HepG2 (cell line): Measurements from ENCODE around the gene ADCY10. TPM values are rescaled to one million over a fixed set of nuclear protein-coding genes. Genes with fewer than 3 reads are reported as not detected.

Experiments used
- ATF1 ChIP-seq: IDR thresholded peaks from 2 replicates; pipeline ENCODE4 v1.6.1; 2016; ENCODE audit warnings: mild to moderate bottlenecking, control low read depth
- E2F1 ChIP-seq: sonication (generic); formaldehyde crosslinking; IDR thresholded peaks from 2 replicates; pipeline ENCODE4 v1.5.0; 2020; ENCODE audit warnings: missing genetic modification reagents
- GABPA ChIP-seq, 2 experiments: IDR thresholded peaks; 2 replicates each; pipeline ENCODE4 v1.6.1; 2011 to 2016; ENCODE audit warnings: low read depth in 2 of 2, low read length in 1 of 2, missing biosample characterization in 1 of 2, missing genetic modification characterization in 1 of 2
- HMGA1 ChIP-seq: sonication (generic); formaldehyde crosslinking; conservative IDR thresholded peaks from 2 replicates; pipeline ENCODE4 v1.4.0; 2020; ENCODE audit warnings: missing genetic modification reagents
- HNRNPH1 ChIP-seq: fragments of 200-400 bp; formaldehyde crosslinking; optimal IDR thresholded peaks from 2 replicates; pipeline ENCODE3; 2017; ENCODE audit warnings: mild to moderate bottlenecking, low read depth, low read length
- HNRNPL ChIP-seq: fragments of 200-400 bp; formaldehyde crosslinking; IDR thresholded peaks from 2 replicates; pipeline ENCODE4 v1.6.1; 2017; ENCODE audit warnings: mild to moderate bottlenecking, low read depth, low read length
- JARID2 ChIP-seq: sonication (generic); formaldehyde crosslinking; IDR thresholded peaks from 2 replicates; pipeline ENCODE4 v1.8.1; 2023; ENCODE audit warnings: missing genetic modification reagents, inconsistent platforms; ENCODE audit not compliant: insufficient replicate concordance
- MBD4 ChIP-seq: IDR thresholded peaks from 2 replicates; pipeline ENCODE4 v1.6.1; 2012; ENCODE audit warnings: low read length, inconsistent platforms, borderline replicate concordance
- PITX1 ChIP-seq: sonication (generic); formaldehyde crosslinking; IDR thresholded peaks from 2 replicates; pipeline ENCODE4 v1.5.1; 2020; ENCODE audit warnings: mild to moderate bottlenecking, missing genetic modification reagents
- PRDM15 ChIP-seq: sonication (generic); formaldehyde crosslinking; IDR thresholded peaks from 2 replicates; pipeline ENCODE4 v1.4.0; 2020; ENCODE audit warnings: missing genetic modification reagents
- SIX1 ChIP-seq: sonication (generic); formaldehyde crosslinking; IDR thresholded peaks from 2 replicates; pipeline ENCODE4 v1.4.0; 2020; ENCODE audit warnings: missing genetic modification reagents, borderline replicate concordance
- TBL1XR1 ChIP-seq: fragments of 150-350 bp; IDR thresholded peaks from 2 replicates; pipeline ENCODE4 v1.6.1; 2014; ENCODE audit warnings: borderline replicate concordance, low read length; ENCODE audit not compliant: partially characterized antibody
- ZC3H13 ChIP-seq: sonication (generic); formaldehyde crosslinking; IDR thresholded peaks from 2 replicates; pipeline ENCODE4 v1.8.1; 2023; ENCODE audit warnings: mild to moderate bottlenecking, missing genetic modification reagents, moderate library complexity
- ZFAT ChIP-seq: sonication (generic); formaldehyde crosslinking; conservative IDR thresholded peaks from 2 replicates; pipeline ENCODE4 v1.8.1; 2023; ENCODE audit warnings: missing genetic modification reagents, inconsistent platforms
- ZNF232 ChIP-seq: sonication (generic); formaldehyde crosslinking; IDR thresholded peaks from 2 replicates; pipeline ENCODE4 v1.4.0; 2020; ENCODE audit warnings: missing genetic modification reagents, borderline replicate concordance
- ZNF660 ChIP-seq: sonication (generic); formaldehyde crosslinking; IDR thresholded peaks from 2 replicates; pipeline ENCODE4 v1.5.1; 2020; ENCODE audit warnings: mild to moderate bottlenecking, low read depth, missing genetic modification reagents, borderline replicate concordance
- polyA plus RNA-seq, 8 experiments: library from polyadenylated mRNA; depleted of rRNA in 3 of 8; stranded (reverse) in 7 of 8; unstranded in 1 of 8; fragments of >200 nt; fragmentation: Illumina TruSeq in 4 of 8; extraction: Trizol in 4 of 8; gene quantifications; 2 replicates each; pipeline versions ENCODE4 v1.2.1 to v1.2.3, GENCODE V29; 2011 to 2016; ENCODE audit warnings: low read depth in 4 of 8, missing spikeins in 1 of 8, mixed read lengths in 1 of 8; ENCODE audit not compliant: insufficient read depth in 1 of 8
- total RNA-seq, 5 experiments: library from RNA; depleted of rRNA; stranded (reverse); fragments of >200 nt; fragmentation: Illumina TruSeq; extraction: Trizol; gene quantifications; 2 replicates each; pipeline ENCODE4 v1.2.3, GENCODE V29; 2016; ENCODE audit warnings: low read depth in 1 of 5

The ADCY10 gene
- total and polyA plus RNA-seq, 2 of the 13 experiments (the other 11 are each of a cell fraction or from before 2014, with no cell fraction given): 0.02 to 0.03 TPM

- TF ChIP-seq HMGA1 (CRISPR knock-in tag): no peak
- TF ChIP-seq PRDM15 (CRISPR knock-in tag): 0 out of 2 replicates have a peak, but pooled peaks have one; percentile 26
- no peak for TF ChIP-seq TBL1XR1
- TF ChIP-seq E2F1: no peak
- TF ChIP-seq ZFAT: no peak
- TF ChIP-seq GABPA (IDR thresholded peaks at IDR 0.05; ENCODE audit: low read depth, low read length): no peak
- TF ChIP-seq GABPA (CRISPR knock-in tag; IDR thresholded peaks at IDR 0.05; ENCODE audit: low read depth): no peak
- TF ChIP-seq HNRNPH1: no peak
- no peak for TF ChIP-seq MBD4
- TF ChIP-seq ZNF660 (CRISPR knock-in tag): no peak
- TF ChIP-seq PITX1 (CRISPR knock-in tag): peak; percentile 56; the same call in 1 of the 2 replicates
- TF ChIP-seq JARID2 (CRISPR knock-in tag): no peak
- no peak for TF ChIP-seq ZC3H13 (CRISPR knock-in tag)
- peak; percentile 49; the same call in 1 of the 2 replicates for TF ChIP-seq ZNF232
- no peak for TF ChIP-seq HNRNPL
- TF ChIP-seq ATF1 (CRISPR knock-in tag): no peak
- peak; percentile 59; the same call in 1 of the 2 replicates for TF ChIP-seq SIX1 (CRISPR knock-in tag)
Measured at GRCh38 chr1:167926486-167926997, 12.6 kb upstream of the ADCY10 start (continued).
